ENCODE results near the gene CUBN. TPM values are rescaled to one million over a fixed set of nuclear protein-coding genes. Genes with fewer than 3 reads are reported as not detected.

Gene CUBN
- total RNA-seq, 1 donor from 2014 or later, result 0.89 TPM

- intact Hi-C loops (cut with micrococcal nuclease), result loop anchor here (10.0 kb wide), 1 partner anchor 327 kb away; no protein-coding TSS in a partner anchor
Observed at GRCh38 chr10:16847644-16848043, 282.0 kb downstream of the CUBN start.

GRCh38 chr10:16845248-16845647 lies 284.4 kb downstream of the CUBN start:
- intact Hi-C loops (cut with micrococcal nuclease), result loop anchor here (10.0 kb wide), 1 partner anchor 330 kb away; no protein-coding TSS in a partner anchor

GRCh38 chr10:16843252-16843870 lies 286.2 kb downstream of the CUBN start:
- intact Hi-C loops (cut with micrococcal nuclease), result loop anchor here (1.0 to 10.0 kb wide), 3 partner anchors 331 to 587 kb away; no protein-coding TSS in a partner anchor

GRCh38 chr10:16835228-16835627 lies 294.4 kb downstream of the CUBN start:
- intact Hi-C loops (cut with micrococcal nuclease), result no loop called here

- intact Hi-C loops (cut with micrococcal nuclease), result no loop called here
Observed at GRCh38 chr10:16832351-16833080, 297.1 kb downstream of the CUBN start.

- intact Hi-C loops (cut with micrococcal nuclease), result loop anchor here (1.0 to 5.0 kb wide), 2 partner anchors 429 to 549 kb away; no protein-coding TSS in a partner anchor
Observed at GRCh38 chr10:16828701-16829175, 300.9 kb downstream of the CUBN start.

GRCh38 chr10:16828114-16828568 lies 301.5 kb downstream of the CUBN start:
- intact Hi-C loops (cut with micrococcal nuclease), result loop anchor here (1.0 to 5.0 kb wide), 2 partner anchors 429 to 549 kb away; no protein-coding TSS in a partner anchor

- intact Hi-C loops (cut with micrococcal nuclease), result loop anchor here (5.0 kb wide), 1 partner anchor 550 kb away; no protein-coding TSS in a partner anchor
Observed at GRCh38 chr10:16827474-16827873, 302.1 kb downstream of the CUBN start.

GRCh38 chr10:16822726-16823360 lies 306.8 kb downstream of the CUBN start:
- intact Hi-C loops (cut with micrococcal nuclease), result no loop called here

- intact Hi-C loops (cut with micrococcal nuclease), result no loop called here
Observed at GRCh38 chr10:16822027-16822426, 307.6 kb downstream of the CUBN start.

GRCh38 chr10:16820421-16820820 lies 309.2 kb downstream of the CUBN start:
- intact Hi-C loops (cut with micrococcal nuclease), result no loop called here

GRCh38 chr10:16820018-16820417 lies 309.6 kb downstream of the CUBN start:
- intact Hi-C loops (cut with micrococcal nuclease), result no loop called here

GRCh38 chr10:16819436-16819835 lies 310.2 kb downstream of the CUBN start:
- intact Hi-C loops (cut with micrococcal nuclease), result loop anchor here (5.0 kb wide), 1 partner anchor 1862 kb away; the partner anchor contains the start of gene MEIG1

GRCh38 chr10:16819026-16819425 lies 310.6 kb downstream of the CUBN start:
- intact Hi-C loops (cut with micrococcal nuclease), result loop anchor here (5.0 kb wide), 1 partner anchor 1862 kb away; the partner anchor contains the start of gene MEIG1

GRCh38 chr10:16817125-16818019 lies 312.2 kb downstream of the CUBN start, which contains the start of gene RSU1:
RSU1 (minus strand) TSS chr10:16817424; CDS start chr10:16817081, 343 bp downstream.
- intact Hi-C loops (cut with micrococcal nuclease), result loop anchor here (1.0 to 5.0 kb wide), 10 partner anchors 30 to 1860 kb away; partner anchors contain the start of genes MEIG1, MINDY3, NSUN6 and STAM

- intact Hi-C loops (cut with micrococcal nuclease), result loop anchor here (1.0 to 5.0 kb wide), 9 partner anchors 29 to 1859 kb away; partner anchors contain the start of genes MEIG1, NSUN6, STAM and TRDMT1
Observed at GRCh38 chr10:16816830-16817124, 312.8 kb downstream of the CUBN start.

GRCh38 chr10:16816171-16816570 lies 313.4 kb downstream of the CUBN start:
- intact Hi-C loops (cut with micrococcal nuclease), result loop anchor here (2.0 to 5.0 kb wide), 2 partner anchors 1835 to 1859 kb away; partner anchors contain the start of genes MEIG1 and NSUN6

- intact Hi-C loops (cut with micrococcal nuclease), result no loop called here
Observed at GRCh38 chr10:16814012-16814411, 315.6 kb downstream of the CUBN start.

- intact Hi-C loops (cut with micrococcal nuclease), result no loop called here
Observed at GRCh38 chr10:16812676-16813075, 316.9 kb downstream of the CUBN start.

GRCh38 chr10:16811765-16812164 lies 317.8 kb downstream of the CUBN start:
- intact Hi-C loops (cut with micrococcal nuclease), result no loop called here
